ENCODE data around the gene YDJC. TPM values are rescaled to one million over a fixed set of nuclear protein-coding genes. Genes with fewer than 3 reads are reported as not detected.

YDJC gene
- total RNA-seq, 1 donor from 2014 or later: 51.4 TPM

DNA sequence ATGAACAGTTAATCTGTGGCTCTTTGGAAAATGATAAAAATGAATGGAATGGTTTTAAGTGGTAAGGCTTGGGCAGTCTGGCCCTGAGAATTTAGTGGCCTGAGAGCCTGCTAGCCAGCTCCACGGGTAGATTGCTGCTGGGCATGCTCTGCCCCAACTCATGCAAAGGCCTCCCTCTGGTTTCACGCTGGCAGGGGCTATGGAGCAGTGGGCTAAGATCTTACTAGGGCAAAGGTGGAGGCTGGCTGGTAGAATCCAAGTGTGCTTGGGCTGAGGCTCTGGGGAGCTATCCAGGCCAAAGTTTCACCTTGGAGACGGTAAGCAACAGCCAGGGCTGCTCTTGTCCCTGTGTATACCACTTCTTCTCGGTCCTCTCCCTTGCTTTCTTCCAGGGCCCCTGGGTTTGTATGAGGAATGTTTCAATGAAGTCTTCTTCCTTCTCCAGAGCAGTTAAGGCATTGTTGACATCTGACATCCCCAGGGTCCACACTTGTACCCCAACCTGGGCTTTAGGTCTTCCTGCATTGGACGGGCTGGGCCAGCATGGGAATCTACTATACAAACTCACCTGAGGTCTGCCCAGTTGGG, 34.9 kb downstream of the YDJC start:
- POLR2A ChIA-PET: no interaction called here
- TF ChIP-seq, protein P1, sequence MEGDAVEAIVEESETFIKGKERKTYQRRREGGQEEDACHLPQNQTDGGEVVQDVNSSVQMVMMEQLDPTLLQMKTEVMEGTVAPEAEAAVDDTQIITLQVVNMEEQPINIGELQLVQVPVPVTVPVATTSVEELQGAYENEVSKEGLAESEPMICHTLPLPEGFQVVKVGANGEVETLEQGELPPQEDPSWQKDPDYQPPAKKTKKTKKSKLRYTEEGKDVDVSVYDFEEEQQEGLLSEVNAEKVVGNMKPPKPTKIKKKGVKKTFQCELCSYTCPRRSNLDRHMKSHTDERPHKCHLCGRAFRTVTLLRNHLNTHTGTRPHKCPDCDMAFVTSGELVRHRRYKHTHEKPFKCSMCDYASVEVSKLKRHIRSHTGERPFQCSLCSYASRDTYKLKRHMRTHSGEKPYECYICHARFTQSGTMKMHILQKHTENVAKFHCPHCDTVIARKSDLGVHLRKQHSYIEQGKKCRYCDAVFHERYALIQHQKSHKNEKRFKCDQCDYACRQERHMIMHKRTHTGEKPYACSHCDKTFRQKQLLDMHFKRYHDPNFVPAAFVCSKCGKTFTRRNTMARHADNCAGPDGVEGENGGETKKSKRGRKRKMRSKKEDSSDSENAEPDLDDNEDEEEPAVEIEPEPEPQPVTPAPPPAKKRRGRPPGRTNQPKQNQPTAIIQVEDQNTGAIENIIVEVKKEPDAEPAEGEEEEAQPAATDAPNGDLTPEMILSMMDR (IDR thresholded peaks at IDR 0.05): no peak
- Mint-ChIP-seq H3K27me3 (no peaks in the 10 kb centered on the region), H3K4me1 (peaks cover 48% of the 10 kb centered on the region), H3K4me3 (no peak overlapping the region), H3K36me3 (ENCODE audit: low read depth) (peaks cover 63% of the 10 kb centered on the region), H3K9me3 (no peaks in the 10 kb centered on the region), H3K27ac (no peak overlapping the region)
- DNase-seq: no peak
- intact Hi-C loops (cut with micrococcal nuclease): no loop called here
- no peak for ATAC-seq (ENCODE audit: low read depth)
- CTCF ChIA-PET: no interaction called here

DNA sequence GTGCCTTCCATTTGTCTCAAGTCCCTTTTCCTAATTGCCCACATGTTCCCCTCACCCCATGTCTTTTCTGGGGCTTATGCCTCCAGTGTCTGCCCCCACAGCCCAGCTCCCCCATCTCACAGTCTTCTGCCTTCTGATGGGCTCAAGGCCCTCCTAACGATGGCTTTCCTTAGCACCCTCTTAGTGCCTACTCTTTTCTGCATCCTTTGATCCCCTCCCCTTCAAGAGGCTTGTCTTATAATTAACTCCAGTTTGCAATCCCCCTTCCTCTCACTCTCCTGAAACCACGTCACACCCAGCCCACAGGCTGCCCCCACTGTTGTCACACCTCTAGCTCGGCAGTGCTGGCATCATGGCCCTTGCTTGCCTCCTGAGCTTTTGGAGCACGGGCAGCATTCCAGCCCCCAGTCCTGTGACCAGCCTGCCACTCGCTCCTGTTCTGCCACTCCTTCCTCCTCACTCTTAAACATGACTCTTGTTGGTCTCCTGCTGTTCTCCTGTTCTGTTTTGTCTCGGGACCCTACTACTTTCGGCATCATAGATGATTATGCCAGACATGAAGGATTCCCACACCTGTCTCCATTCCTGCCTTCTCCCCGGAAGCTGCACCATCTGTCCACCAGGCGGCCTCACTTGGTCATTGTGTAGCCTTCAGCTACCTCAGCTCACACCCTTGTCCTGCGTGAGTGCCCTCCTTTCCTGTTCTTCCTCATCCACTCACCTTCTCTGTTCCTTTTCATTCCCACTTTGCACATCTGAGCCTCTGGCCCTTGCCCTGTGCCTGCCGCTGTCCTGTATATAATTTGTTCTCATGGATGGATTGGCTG, 36.2 kb downstream of the YDJC start:
- DNase-seq: no peak
- Mint-ChIP-seq H3K27ac (no peak overlapping the region), H3K27me3 (no peaks in the 10 kb centered on the region), H3K4me3 (no peak overlapping the region), H3K9me3 (no peaks in the 10 kb centered on the region), H3K4me1 (peaks cover 50% of the 10 kb centered on the region), H3K36me3 (ENCODE audit: low read depth) (peaks cover 58% of the 10 kb centered on the region)
- ChIA-PET CTCF (no interaction called here), POLR2A (no interaction called here)
- TF ChIP-seq, protein P1 (IDR thresholded peaks at IDR 0.05): no peak
- intact Hi-C loops (cut with micrococcal nuclease): no loop called here
- ATAC-seq (ENCODE audit: low read depth): no peak

DNA sequence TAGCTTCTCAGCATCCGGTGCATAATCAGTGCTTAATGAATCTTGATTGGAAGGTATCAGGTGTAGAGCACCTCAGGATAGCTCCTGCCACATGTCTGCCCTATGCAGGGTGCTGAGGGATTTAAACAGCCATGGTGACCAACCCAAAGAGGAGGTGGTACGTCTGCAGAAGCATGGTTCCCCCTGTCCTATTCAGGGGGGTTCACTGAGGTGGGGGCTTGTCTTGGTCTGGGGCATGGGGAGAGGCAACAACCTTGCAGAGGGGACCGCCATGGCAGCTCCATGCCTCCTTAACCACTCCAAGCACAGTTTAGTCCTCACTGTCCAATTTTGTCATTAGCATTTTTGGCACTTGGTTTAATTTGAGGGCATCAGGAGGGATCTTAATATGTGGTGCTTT, 37.4 kb downstream of the YDJC start:
- Mint-ChIP-seq H3K27me3 (no peaks in the 10 kb centered on the region), H3K9me3 (no peaks in the 10 kb centered on the region), H3K4me1 (peaks cover 58% of the 10 kb centered on the region), H3K27ac (no peak overlapping the region), H3K4me3 (no peak overlapping the region), H3K36me3 (ENCODE audit: low read depth) (peaks cover 58% of the 10 kb centered on the region)
- TF ChIP-seq, protein P1 (IDR thresholded peaks at IDR 0.05): no peak
- POLR2A ChIA-PET: interaction anchor here (1.0 kb wide), 1 partner anchor 36 kb away, joined by 3 read pairs; no protein-coding TSS in a partner anchor
- intact Hi-C loops (cut with micrococcal nuclease): no loop called here
- CTCF ChIA-PET: no interaction called here
- DNase-seq: no peak
- ATAC-seq (ENCODE audit: low read depth): no peak

DNA sequence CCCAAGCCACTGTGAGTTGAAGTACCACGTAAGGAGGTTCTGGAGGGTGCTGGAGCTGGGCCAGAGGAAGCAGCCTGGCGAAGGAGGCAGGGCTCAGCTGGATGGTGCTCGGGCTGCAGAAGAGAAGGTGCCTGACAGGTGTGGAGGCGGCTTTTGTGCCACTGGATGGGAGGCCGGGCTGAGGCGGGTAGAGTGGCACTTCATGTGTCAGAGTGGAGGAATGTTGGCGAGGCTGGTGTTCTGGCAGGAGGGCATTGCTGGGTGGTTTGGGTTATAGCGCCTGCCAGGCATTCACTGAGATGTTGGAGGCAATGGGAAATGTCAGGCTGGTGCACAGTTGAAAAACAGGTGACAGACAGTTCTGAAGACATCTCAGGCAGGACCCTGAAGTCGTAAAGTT, 38.1 kb downstream of the YDJC start:
- H3K9me3 Mint-ChIP-seq: no peaks in the 10 kb centered on the region
- no peak overlapping the region for H3K27ac Mint-ChIP-seq
- ChIA-PET POLR2A (no interaction called here), CTCF (no interaction called here)
- TF ChIP-seq, protein P1 (IDR thresholded peaks at IDR 0.05): no peak
- peaks cover 65% of the 10 kb centered on the region for H3K4me1 Mint-ChIP-seq
- no peak overlapping the region for H3K4me3 Mint-ChIP-seq
- peaks cover 58% of the 10 kb centered on the region for H3K36me3 Mint-ChIP-seq (ENCODE audit: low read depth)
- DNase-seq: no peak
- H3K27me3 Mint-ChIP-seq: no peaks in the 10 kb centered on the region
- no peak for ATAC-seq (ENCODE audit: low read depth)
- intact Hi-C loops (cut with micrococcal nuclease): no loop called here

DNA sequence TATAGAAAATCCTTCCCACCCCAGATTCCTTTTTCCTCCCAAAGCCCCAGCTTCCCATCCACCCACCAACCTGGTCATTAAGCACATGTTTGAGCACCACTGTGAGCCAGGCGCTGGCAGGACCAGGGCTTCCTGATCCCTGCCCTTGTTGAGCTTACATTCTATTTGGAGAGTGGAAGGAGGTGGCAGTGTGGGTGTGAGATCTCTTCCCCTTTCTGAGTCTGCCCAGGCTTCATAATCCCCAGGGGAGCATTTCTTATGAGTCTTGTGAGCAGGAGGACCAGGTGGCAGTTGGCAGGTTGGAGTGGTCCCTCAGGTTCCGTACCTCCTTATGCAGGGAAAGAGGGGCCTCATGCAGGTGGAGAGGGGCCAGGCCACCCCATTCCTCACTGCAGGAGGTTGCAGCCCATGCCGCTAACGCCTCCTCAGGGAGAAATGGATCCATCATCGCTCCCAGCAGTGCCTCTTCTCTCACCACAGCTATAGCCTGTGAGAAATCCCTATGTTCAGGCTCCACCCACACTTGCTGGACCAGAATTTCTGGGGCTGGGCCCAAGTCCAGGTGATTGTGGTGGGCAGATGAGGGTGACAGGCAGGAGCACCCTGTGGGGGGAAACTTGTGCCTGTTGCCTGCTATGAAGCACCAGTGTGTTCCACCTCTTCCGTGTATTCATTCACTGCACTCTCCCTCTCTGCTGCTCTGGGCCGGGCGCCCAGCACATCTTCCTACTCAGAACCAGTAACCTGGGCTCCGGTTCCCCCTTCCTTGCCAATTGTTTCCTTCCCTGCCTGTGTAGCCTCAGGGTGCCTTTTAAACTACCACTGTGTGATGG, 38.8 kb downstream of the YDJC start:
- no peaks in the 10 kb centered on the region for H3K27me3 Mint-ChIP-seq
- H3K4me3 Mint-ChIP-seq: peak overlapping the region; percentile 35
- H3K36me3 Mint-ChIP-seq (ENCODE audit: low read depth): peaks cover 53% of the 10 kb centered on the region
- intact Hi-C loops (cut with micrococcal nuclease): no loop called here
- DNase-seq (no peak), ATAC-seq (ENCODE audit: low read depth) (peak; percentile 69)
- no peaks in the 10 kb centered on the region for H3K9me3 Mint-ChIP-seq
- POLR2A ChIA-PET: interaction anchor here (1.0 kb wide), 2 partner anchors 11 to 38 kb away, joined by 4 read pairs; no protein-coding TSS in a partner anchor
- H3K4me1 Mint-ChIP-seq: peaks cover 67% of the 10 kb centered on the region
- TF ChIP-seq, protein P1 (IDR thresholded peaks at IDR 0.05): no peak
- CTCF ChIA-PET: interaction anchor here (1.0 kb wide), 1 partner anchor 38 kb away, joined by 3 read pairs; no protein-coding TSS in a partner anchor
- peak overlapping the region; percentile 73 for H3K27ac Mint-ChIP-seq

Measured in activated B cell treated with CpG ODN at 0.5 μM for 24 hours (primary cell).